ENCODE measurements around the gene TUBA4B. TPM values are rescaled to one million over a fixed set of nuclear protein-coding genes. Genes with fewer than 3 reads are reported as not detected.

Gene TUBA4B
- total and polyA plus RNA-seq, 12 donors = not detected

DNA sequence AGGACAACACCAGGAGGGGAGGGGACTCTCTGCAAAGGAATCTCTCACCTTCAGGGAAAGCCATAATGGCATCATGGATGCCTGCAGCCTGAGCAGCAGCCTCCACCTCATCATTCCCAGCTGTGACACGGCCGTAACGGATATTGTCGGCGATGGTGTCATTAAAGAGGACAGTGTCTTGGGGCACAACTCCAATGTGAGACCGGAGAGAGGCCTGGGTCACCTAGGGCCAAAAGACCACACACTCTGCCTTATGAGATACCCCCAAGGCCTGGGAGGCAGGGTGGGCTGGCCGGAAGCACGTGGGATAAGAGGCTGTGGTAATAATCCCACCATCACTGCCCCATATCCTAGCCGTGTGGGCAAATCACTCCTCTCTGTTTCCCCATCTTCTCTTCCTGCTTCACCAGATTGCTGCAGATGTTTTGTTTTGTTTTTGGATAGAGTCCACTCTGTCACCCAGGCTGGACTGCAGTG is 42.1 kb upstream of the TUBA4B start:
- ATAC-seq (no peak), DNase-seq (no peak)
- 90 to 92% methylated on average over 9 of the region's 9 CpGs for WGBS, 2 donors
- Histone ChIP-seq H3K4me3 (no peak overlapping the region), H3K9me3 (no peaks in the 10 kb centered on the region), H3K4me1 (peaks cover 8 to 29% (median 19%) of the 10 kb centered on the region in 9 donors), H3K27ac (peak overlapping the region in 1 of 10 donors; percentile 38), H3K36me3 (peaks cover 0 to 81% (median 23%) of the 10 kb centered on the region in 9 donors), H3K27me3 (no peaks in the 10 kb centered on the region)
- TF ChIP-seq, protein P1, sequence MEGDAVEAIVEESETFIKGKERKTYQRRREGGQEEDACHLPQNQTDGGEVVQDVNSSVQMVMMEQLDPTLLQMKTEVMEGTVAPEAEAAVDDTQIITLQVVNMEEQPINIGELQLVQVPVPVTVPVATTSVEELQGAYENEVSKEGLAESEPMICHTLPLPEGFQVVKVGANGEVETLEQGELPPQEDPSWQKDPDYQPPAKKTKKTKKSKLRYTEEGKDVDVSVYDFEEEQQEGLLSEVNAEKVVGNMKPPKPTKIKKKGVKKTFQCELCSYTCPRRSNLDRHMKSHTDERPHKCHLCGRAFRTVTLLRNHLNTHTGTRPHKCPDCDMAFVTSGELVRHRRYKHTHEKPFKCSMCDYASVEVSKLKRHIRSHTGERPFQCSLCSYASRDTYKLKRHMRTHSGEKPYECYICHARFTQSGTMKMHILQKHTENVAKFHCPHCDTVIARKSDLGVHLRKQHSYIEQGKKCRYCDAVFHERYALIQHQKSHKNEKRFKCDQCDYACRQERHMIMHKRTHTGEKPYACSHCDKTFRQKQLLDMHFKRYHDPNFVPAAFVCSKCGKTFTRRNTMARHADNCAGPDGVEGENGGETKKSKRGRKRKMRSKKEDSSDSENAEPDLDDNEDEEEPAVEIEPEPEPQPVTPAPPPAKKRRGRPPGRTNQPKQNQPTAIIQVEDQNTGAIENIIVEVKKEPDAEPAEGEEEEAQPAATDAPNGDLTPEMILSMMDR (IDR thresholded peaks at IDR 0.05) = no peak
- intact Hi-C loops (cut with DNase I) = no loop called here

DNA sequence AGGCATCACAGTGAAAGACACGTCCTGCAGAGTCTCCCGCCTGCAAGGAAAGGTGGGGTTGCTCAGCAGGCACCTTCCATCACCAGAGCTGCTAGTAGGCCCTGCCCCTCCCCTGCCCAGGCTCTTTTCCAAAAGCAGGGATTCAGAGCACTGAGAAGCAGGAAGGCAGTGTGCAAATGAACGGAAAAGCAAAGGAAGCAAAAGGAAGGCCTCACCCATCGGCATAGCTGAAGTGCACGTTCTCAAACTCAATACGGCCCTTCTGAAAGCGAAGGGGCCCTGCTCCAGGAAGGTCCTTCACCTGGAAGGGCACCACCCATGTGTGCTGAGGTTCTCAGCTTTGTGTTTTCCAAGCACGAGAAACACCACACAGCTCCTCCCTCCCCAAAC is 40.0 kb upstream of the TUBA4B start:
- 81% methylated on average over 8 of the region's 8 CpGs for WGBS, 2 donors
- no peaks in the 10 kb centered on the region for H3K9me3 ChIP-seq
- ATAC-seq = no peak
- peaks cover 0 to 82% (median 23%) of the 10 kb centered on the region in 9 donors for H3K36me3 ChIP-seq
- no peak overlapping the region for H3K27ac ChIP-seq
- intact Hi-C loops (cut with DNase I) = no loop called here
- TF ChIP-seq, protein P1 (IDR thresholded peaks at IDR 0.05) = no peak
- no peaks in the 10 kb centered on the region for H3K27me3 ChIP-seq
- DNase-seq = no peak
- peaks cover 5 to 32% (median 17%) of the 10 kb centered on the region in 9 donors for H3K4me1 ChIP-seq
- no peak overlapping the region for H3K4me3 ChIP-seq

DNA sequence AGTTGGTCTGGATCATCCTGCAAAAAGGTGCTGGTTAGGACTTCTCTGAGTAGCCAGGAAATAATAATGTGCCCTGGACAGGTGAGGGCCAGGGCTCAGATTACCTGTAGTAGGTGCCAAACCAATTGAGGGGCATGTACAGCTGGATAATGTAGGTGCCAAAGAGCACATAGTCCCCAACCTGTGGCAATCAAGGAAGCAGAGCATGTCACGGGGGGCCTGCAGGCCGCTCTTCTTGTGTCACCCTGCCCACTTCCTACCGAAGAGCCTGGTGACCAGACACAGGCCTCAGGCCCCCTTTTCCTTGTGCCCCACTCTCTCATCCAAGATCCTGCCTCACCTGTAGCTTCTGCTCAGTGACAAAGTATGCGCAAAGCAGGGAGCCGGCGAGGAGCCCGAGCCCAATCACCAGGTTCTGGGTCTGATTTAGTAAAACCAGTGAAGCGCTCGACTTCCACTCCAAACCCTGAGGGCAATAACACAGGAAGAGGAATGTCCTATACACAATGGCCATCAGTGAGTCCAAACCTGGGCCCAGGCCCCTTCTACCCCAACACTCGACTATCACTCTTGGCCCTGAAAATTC is 39.5 kb upstream of the TUBA4B start:
- Histone ChIP-seq H3K36me3 (peaks cover 0 to 76% (median 21%) of the 10 kb centered on the region in 9 donors), H3K27me3 (no peaks in the 10 kb centered on the region), H3K4me3 (no peak overlapping the region), H3K27ac (no peak overlapping the region), H3K4me1 (peaks cover 5 to 32% (median 18%) of the 10 kb centered on the region in 9 donors), H3K9me3 (no peaks in the 10 kb centered on the region)
- TF ChIP-seq, protein P1 (IDR thresholded peaks at IDR 0.05) = no peak
- ATAC-seq = no peak
- DNase-seq = no peak
- WGBS, 2 donors = 94 to 97% methylated on average over 10 of the region's 10 CpGs
- intact Hi-C loops (cut with DNase I) = no loop called here

DNA sequence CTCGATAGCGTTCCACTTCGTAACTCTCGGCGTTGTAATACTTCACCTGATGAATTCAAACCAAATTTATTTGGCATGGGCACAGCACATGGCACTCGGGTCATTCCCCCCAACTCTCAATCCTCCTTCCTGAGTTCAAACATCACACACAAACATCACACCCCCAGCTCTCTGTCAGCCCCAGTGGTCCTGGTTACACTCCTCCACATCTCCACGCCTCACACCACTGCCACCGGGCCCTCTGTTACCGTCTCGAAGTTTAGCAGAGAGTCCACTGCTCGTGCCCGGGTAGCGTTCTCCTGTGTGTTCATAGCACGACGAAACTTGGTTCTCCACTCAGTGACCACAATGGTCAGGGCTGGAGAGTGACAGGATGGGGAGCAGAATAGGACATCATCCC is 38.9 kb upstream of the TUBA4B start:
- WGBS, 2 donors = 96 to 97% methylated on average over 15 of the region's 15 CpGs
- no peak for ATAC-seq
- Histone ChIP-seq H3K36me3 (peaks cover 0 to 70% (median 15%) of the 10 kb centered on the region in 9 donors), H3K27me3 (no peaks in the 10 kb centered on the region), H3K4me1 (peaks cover 7 to 34% (median 23%) of the 10 kb centered on the region in 9 donors), H3K4me3 (no peak overlapping the region), H3K9me3 (no peaks in the 10 kb centered on the region), H3K27ac (no peak overlapping the region)
- TF ChIP-seq, protein P1 (IDR thresholded peaks at IDR 0.05) = no peak
- DNase-seq = no peak
- intact Hi-C loops (cut with DNase I) = no loop called here

Data from heart right ventricle (tissue), 16 donors.